Measurements from ENCODE around the gene GDPD5.

GDPD5 gene

GRCh38 chr11:75510004-75510722 lies 15.6 kb downstream of the GDPD5 start:
- DNase-seq: no peak

DNA sequence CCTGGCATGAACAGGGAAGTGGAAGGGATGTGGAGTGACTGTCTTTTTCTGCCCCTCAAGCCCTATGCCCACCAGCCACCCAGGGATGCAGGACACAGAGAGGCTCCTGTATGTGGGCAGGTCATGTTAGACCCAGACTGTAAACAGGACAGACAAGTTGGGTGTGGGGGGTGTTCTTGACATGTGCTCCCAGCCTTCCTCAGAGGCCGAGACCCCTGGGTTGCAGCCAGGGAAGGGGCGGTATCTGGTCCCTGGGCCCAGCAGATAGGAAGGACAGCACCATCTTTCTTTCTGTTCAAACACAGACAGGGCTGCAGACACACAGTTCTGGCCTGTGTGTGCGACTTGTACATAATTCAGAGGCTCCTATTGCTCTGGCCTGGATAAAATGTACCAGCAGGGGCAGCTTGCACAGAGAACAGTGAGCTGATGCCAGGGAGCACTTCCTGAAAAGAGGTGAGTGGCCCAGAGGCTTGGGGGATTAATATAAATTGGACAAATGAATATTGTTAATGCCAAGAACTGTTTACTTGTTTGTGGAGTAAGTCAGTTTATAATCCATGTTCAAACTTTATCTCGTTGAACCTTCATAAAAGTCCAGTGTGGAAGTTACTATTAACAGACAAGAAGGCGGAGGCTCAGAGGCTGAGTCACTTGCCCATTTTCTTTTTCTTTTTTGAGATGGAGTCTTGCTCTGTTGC lies 16.6 kb downstream of the GDPD5 start:
- DNase-seq: no peak

- peak; percentile 28 to 41 for DNase-seq
These were observed 17.6 kb downstream of the GDPD5 start for GRCh38 chr11:75508051-75508561.

GRCh38 chr11:75507571-75507970 lies 18.2 kb downstream of the GDPD5 start:
- DNase-seq: no peak

- no peak for DNase-seq
These were observed 18.9 kb downstream of the GDPD5 start for GRCh38 chr11:75506827-75507226.

DNA sequence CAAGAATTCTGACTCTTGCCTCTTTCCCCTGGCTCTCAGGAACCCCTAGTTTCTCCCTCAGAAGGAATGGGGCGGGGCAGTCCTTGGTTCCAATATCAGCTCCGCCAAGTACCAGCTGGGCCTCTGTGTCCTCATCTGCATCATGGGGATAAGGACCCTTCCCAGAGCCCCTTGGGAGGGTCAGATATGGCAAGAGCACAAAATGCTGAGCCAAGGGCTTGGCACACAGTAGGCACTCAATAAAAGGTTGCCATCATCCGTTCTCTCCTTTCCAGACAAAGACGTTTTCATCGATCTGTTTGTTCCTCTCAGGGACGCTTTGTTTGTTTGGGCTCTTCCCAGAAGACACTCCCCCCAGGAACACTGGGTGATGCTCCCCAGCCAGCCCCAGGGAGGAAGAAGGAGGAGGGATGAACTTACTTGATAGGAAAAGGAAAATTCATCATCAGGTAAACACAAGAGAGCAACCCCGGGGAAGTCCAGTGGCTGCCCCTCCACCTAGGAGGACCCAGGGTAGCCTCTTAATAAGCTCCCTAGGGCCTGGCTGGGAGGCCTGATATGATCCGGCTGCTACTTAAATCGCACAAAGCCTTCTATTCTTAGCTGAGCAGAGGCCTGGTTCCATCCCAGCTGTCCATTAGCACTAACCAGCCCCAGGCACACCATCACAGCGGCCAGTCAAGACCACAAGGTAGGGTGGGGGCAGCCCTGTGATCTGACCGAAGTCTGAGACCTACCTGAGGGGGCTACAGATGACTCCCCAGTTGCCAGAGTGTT lies 19.6 kb downstream of the GDPD5 start:
- no peak for DNase-seq

- DNase-seq: no peak
These were observed 21.2 kb downstream of the GDPD5 start for GRCh38 chr11:75504501-75504900.

DNA sequence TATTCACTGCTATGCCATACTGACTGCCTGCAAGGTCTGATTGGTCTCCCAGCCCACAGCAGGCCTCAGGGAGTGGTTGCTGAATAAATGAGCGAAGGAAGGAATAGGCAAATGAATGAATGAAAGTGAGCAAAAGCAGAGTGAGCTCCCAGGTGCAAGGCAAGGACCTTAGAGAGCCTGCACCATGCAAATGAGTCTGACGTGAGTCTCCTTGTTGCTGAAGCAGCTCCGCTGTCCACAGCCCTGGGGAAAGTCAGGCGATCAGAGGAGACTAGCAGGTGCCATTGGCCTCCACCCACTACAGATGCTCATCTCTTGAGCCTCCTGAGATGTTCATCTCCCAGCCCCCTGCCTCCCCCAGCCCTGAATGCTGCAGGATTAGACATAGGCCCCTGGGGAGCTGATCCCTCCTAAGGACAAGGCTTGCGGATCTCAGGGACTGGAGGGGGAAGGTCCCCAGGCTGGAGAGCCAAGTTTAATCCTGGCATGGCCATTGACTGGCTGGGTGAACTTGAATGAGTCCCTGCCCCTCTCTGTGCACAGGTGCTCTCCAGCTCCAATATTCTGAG lies 22.1 kb downstream of the GDPD5 start:
- DNase-seq: no peak

- DNase-seq: no peak
These were observed 23.6 kb downstream of the GDPD5 start for GRCh38 chr11:75502138-75502537.

GRCh38 chr11:75500742-75501141 lies 25.0 kb downstream of the GDPD5 start:
- DNase-seq: no peak

- DNase-seq: no peak
These were observed 26.1 kb downstream of the GDPD5 start for GRCh38 chr11:75499423-75500190.

- no peak for DNase-seq
These were observed 27.0 kb downstream of the GDPD5 start for GRCh38 chr11:75498556-75499255.

DNA sequence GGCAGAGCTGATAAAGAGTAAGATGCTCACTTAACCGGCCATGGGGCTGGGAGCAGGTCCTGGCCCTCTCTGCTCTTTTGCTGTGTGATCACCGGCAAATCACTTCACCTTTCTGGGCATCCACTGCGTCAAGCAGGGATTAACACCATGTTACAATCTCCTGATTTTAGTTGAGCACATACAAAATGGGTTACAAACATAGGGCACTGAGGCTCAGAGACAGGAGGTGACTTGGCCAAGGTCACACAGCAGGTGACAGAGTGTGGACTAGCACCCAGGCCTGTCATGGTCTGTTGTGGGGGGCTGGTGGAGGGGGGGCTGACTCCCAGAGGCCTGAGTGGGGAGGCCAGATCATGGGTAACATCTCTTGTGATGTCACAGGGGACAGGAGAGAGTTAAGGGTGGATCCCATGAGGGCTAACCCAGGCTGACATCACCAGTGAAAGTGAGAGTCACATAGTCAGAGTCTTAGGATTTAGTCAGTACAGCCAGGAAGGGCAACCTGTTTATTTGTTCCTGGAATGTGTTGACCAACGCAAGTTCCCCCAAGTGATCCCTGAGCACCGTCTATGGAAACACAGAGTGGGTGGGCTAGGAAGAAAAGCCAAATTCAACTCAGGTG lies 27.8 kb downstream of the GDPD5 start:
- DNase-seq: peak in 1 of 2 experiments; percentile 28

- DNase-seq: no peak
These were observed 29.4 kb downstream of the GDPD5 start for GRCh38 chr11:75496305-75496752.

DNA sequence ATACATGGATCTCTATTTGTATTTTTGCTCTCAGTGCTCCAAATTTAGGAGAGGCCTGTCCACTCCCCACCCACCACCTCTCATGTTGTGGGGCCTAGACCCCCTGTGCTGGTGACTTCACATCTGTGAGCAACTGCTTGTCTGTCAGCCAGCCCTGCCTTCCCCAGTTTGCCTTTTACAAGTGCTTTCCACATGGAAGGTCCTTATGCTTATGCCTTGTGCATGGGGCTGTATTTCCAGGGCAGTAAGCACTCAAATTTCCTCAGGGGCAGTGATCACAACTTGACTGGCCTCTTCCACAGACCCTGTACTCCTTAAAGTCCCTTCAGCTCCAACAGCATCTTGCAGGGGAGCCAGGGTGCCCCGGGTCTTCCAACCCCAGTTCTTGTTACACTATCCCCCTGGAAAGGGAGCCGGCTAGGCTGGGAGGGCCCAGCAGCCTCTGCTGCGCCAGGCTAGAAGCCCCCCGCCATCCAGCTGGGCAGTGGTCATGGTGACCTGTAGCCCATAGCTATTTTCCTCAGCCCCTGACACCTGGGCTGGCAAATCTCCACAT lies 29.9 kb downstream of the GDPD5 start:
- DNase-seq: no peak

DNA sequence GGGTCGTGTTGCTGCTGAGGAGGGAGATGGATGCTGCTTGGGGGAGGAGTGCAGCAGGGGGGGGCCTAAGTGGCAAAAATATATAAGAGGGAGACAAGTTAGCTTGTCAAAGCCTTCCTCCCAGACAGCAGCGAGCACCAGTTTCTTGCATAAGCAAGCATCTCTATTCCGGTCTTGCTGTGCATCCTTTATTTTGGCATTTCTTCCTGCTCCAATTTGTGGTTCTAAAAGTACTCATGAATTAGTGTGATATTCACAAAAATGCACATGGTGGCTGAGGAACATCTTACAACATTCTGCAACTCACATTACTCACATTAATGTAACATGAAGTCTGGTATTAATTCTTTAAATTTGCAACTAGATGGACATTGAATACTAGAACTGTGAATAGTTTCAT lies 32.1 kb downstream of the GDPD5 start:
- DNase-seq: no peak

- peak; percentile 72 to 75 for DNase-seq
These were observed 33.4 kb downstream of the GDPD5 start for GRCh38 chr11:75492181-75492820.

DNA sequence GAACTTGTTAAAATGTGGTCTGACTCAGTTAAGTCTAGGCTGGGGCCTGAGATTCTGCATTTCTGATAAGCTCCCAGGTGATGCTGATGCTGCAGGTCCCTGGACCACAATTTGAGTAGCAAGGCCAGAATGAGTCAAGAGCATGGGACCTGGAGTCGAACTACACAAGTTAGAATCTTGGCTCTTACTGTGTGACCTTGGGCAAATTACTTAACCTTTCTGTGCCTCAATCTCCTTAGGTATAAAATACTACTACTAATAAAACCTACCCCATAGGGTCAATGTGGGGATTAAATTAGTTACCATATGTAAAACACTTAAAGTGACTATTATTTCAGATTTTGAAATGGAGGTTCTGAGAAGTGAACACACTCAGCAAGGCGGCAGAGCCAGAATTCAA lies 34.3 kb downstream of the GDPD5 start:
- DNase-seq: no peak

- DNase-seq: no peak
These were observed 35.2 kb downstream of the GDPD5 start for GRCh38 chr11:75490221-75491181.
